ENCODE data around the gene RNF4. TPM values are rescaled to one million over a fixed set of nuclear protein-coding genes. Genes with fewer than 3 reads are reported as not detected.
"Not testable (repeated sequence)": the region's sequence is repeated elsewhere in the genome, so short reads cannot be mapped to it uniquely, and the experiment has no call there.

The RNF4 gene
- total RNA-seq, 4 donors from 2014 or later = 10.8 to 57.9 (median 33.9) TPM

DNA sequence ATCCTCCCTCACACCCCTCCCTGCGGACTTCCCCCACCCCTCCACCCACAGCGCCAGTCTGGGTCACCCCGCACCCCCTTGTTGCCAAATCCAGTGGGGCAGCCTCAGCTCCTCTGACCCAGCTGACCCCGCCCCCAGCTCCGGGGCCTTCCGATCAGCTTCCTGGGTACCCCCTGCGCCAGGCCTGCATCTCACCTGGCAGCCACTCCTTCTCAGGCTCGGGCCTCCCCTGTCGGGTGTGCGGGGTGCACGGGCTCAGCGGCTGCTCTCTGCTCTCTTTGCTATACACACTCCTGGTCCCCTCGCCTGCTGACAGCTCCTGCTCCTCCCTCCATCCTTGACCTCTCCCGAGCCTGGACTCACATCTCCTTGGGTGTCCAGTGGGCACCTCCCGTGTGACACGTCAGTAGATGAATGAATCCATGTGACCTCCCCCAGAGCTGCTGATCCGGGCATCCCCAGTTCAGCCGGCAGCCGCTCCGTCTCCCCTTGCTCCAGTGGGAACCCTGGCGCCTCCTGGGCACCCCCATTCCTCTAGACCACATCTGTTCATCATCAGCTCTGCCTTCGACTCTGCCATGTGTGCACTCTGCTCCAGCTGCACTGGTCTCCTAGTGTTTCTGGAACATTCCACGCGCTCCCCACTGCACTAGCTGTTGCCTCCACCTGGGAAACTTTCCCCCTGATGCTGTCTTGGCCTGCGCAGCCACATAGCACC lies 40.3 kb upstream of the RNF4 start:
- no peaks in the 10 kb centered on the region for H3K27me3 ChIP-seq

DNA sequence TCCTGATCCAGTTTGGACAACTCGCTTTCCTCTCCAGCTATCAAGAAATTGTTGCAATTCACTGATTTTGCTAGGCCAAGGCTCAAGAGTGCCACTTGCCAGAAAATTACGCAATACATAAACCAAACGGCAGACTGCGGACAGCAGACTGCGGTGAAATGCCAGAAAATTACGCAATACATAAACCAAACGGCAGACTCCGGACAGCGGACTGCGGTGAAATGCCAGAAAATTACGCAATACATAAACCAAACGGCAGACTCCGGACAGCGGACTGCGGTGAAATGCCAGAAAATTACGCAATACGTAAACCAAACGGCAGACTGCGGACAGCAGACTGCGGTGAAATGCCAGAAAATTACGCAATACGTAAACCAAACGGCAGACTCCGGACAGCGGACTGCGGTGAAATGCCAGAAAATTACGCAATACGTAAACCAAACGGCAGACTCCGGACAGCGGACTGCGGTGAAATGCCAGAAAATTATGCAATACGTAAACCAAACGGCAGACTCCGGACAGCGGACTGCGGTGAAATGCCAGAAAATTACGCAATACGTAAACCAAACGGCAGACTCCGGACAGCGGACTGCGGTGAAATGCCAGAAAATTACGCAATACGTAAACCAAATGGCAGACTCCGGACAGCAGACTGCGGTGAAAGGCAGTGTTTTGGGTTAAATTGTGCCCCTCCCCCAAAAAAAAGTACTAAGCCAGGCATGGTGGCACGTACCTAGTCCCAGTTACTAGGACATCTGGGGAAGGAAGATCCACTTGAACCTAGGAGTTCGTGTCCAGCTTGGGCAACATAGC lies 38.8 kb upstream of the RNF4 start:
- H3K27me3 ChIP-seq; H3K36me3 ChIP-seq; H3K27ac ChIP-seq; H3K9me3 ChIP-seq; intact Hi-C loops (cut with DNase I; ENCODE audit: low total_unique reads); H3K4me3 ChIP-seq; DNase-seq; H3K4me1 ChIP-seq: not testable (repeated sequence)

More for the DNA sequence above, 40.3 kb upstream of the RNF4 start:
- H3K4me3 ChIP-seq = no peak overlapping the region
- no peak overlapping the region for H3K27ac ChIP-seq
- intact Hi-C loops (cut with DNase I; ENCODE audit: low total_unique reads) = no loop called here
- H3K9me3 ChIP-seq = no peaks in the 10 kb centered on the region
- DNase-seq = no peak
- TF ChIP-seq, protein P1, sequence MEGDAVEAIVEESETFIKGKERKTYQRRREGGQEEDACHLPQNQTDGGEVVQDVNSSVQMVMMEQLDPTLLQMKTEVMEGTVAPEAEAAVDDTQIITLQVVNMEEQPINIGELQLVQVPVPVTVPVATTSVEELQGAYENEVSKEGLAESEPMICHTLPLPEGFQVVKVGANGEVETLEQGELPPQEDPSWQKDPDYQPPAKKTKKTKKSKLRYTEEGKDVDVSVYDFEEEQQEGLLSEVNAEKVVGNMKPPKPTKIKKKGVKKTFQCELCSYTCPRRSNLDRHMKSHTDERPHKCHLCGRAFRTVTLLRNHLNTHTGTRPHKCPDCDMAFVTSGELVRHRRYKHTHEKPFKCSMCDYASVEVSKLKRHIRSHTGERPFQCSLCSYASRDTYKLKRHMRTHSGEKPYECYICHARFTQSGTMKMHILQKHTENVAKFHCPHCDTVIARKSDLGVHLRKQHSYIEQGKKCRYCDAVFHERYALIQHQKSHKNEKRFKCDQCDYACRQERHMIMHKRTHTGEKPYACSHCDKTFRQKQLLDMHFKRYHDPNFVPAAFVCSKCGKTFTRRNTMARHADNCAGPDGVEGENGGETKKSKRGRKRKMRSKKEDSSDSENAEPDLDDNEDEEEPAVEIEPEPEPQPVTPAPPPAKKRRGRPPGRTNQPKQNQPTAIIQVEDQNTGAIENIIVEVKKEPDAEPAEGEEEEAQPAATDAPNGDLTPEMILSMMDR (IDR thresholded peaks at IDR 0.05) = no peak
- no peak for TF ChIP-seq POLR2A (IDR thresholded peaks at IDR 0.05)
- H3K36me3 ChIP-seq = no peaks in the 10 kb centered on the region
- H3K4me1 ChIP-seq = no peaks in the 10 kb centered on the region

DNA sequence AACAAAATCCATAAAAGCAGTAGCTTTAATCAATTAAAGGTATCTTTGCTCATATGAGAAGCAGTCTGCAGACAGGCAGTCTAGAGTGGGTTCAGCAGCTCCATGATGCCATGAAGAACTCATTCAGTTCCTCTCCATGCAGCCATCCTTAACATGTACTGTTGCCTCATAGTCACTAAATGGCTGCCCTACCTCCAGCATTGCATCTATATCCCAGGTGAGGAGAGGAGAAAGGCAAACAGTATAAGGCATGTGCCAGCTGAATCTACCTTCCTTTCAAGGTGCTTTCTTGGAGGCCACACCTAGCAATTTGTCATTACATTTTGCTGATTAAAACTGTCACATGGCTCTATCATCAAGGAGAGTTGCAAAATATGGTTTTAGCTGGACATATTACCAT lies 36.9 kb upstream of the RNF4 start:
- Histone ChIP-seq H3K9me3 (no peaks in the 10 kb centered on the region), H3K4me1 (no peaks in the 10 kb centered on the region), H3K4me3 (no peak overlapping the region), H3K27me3 (no peaks in the 10 kb centered on the region), H3K36me3 (no peaks in the 10 kb centered on the region), H3K27ac (no peak overlapping the region)
- intact Hi-C loops (cut with DNase I; ENCODE audit: low total_unique reads) = no loop called here
- no peak for DNase-seq
- no peak for TF ChIP-seq POLR2A (IDR thresholded peaks at IDR 0.05)
- TF ChIP-seq, protein P1 (IDR thresholded peaks at IDR 0.05) = no peak

DNA sequence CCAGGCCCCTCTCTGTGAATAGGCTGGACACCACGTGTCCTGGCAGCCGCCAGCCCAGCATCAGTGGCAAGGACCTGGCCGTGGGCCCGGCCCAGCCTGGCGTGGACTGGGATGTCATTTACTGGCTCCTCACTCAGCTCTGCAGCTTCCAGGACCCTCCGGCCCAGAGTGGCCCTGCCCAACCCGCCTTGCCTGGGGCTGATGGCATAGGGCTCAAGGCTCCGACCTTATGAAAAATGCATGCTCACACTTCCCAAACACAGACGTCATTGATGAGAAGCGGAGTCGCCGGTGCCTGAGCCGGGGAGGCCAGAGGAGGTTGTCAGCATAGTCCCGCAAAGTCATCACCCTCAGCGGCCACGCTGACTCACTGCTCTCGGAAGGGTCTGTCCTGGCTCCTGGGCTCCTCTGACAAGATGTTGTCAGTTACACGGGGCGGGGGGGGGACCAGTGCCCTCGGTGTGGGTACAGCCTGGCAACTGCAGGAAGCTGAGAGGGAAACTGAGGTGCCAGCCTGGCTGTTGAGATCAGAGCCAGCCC lies 35.8 kb upstream of the RNF4 start:
- H3K9me3 ChIP-seq = no peaks in the 10 kb centered on the region
- no peak overlapping the region for H3K27ac ChIP-seq
- H3K4me1 ChIP-seq = no peaks in the 10 kb centered on the region
- no peaks in the 10 kb centered on the region for H3K27me3 ChIP-seq
- no peaks in the 10 kb centered on the region for H3K36me3 ChIP-seq
- H3K4me3 ChIP-seq = no peak overlapping the region
- intact Hi-C loops (cut with DNase I; ENCODE audit: low total_unique reads) = no loop called here
- TF ChIP-seq, protein P1 (IDR thresholded peaks at IDR 0.05) = no peak
- TF ChIP-seq POLR2A (IDR thresholded peaks at IDR 0.05) = no peak
- no peak for DNase-seq

DNA sequence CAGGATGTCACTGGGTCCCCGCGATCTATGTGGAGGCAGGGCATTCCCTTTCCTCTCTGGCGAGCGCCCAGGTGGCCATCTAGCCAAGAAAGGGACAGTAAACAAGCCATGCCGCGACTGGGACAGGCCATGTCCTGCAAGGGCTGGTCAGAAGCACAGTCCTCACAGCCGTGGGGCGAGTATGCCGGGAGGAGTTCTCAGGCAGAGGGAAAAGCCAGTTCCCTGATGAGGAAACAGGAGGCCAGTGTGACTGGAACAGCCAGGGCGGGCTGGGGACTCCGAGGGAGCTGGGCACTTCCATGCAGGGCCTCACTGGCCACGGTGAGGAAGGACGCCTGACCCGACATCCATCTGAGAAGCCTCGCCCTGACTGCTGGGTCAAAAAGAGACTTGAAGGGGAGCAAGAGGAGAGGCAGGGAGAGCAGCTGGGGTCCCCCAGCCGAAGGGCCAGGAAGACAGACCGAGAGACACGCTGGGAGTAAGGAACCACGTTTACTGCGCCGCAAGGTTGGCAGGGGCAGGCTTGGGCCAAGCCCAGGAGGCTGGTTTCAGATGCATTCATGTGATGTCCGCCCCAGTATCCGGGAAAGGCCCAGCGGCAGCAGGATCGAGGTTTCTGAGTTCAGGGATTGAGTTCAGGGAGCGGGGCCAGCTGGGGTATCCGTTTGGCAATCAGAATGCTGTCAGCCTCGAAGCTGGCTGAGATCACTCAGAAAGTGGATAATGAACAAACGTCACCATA lies 35.1 kb upstream of the RNF4 start:
- TF ChIP-seq, protein P1 (IDR thresholded peaks at IDR 0.05) = no peak
- TF ChIP-seq POLR2A (IDR thresholded peaks at IDR 0.05) = no peak
- Histone ChIP-seq H3K27ac (no peak overlapping the region), H3K36me3 (no peaks in the 10 kb centered on the region), H3K27me3 (no peaks in the 10 kb centered on the region), H3K4me1 (no peaks in the 10 kb centered on the region), H3K9me3 (no peaks in the 10 kb centered on the region), H3K4me3 (no peak overlapping the region)
- no peak for DNase-seq
- intact Hi-C loops (cut with DNase I; ENCODE audit: low total_unique reads) = no loop called here

All from uterus (tissue), 4 donors.